Measurements from ENCODE around the gene SETD2. TPM values are rescaled to one million over a fixed set of nuclear protein-coding genes. Genes with fewer than 3 reads are reported as not detected.
"Not testable (repeated sequence)": the region's sequence is repeated elsewhere in the genome, so short reads cannot be mapped to it uniquely, and the experiment has no call there.

Gene SETD2
- total RNA-seq (19.5 and 36.0 TPM in 2 replicates), polyA plus RNA-seq (14.2 and 22.3 TPM in 2 replicates)

- H3K27me3 ChIP-seq = no peaks in the 10 kb centered on the region
- peak; percentile 96 to 97 for DNase-seq (ENCODE audit: low read depth in 1 of 2, low spot score in 1 of 2)
- TF ChIP-seq CTCF (IDR thresholded peaks at IDR 0.05; ENCODE audit: low read depth, low read length) = peak; percentile 34
- H3K36me3 ChIP-seq = no peaks in the 10 kb centered on the region
- peaks cover 13% of the 10 kb centered on the region for H3K4me1 ChIP-seq (ENCODE audit: low read depth)
- H3K4me3 ChIP-seq = peak within 1 kb of the TSS; percentile 98
- no peaks in the 10 kb centered on the region for H3K9me3 ChIP-seq (ENCODE audit: low read depth)
- H3K27ac ChIP-seq = peak within 1 kb of the TSS; percentile 98
These were observed at the start of gene SETD2 for GRCh38 chr3:47164007-47164881. Gene SETD2, minus strand, starts transcription at chr3:47164113. Its CDS starts 189 bp downstream, at chr3:47163924.

DNA sequence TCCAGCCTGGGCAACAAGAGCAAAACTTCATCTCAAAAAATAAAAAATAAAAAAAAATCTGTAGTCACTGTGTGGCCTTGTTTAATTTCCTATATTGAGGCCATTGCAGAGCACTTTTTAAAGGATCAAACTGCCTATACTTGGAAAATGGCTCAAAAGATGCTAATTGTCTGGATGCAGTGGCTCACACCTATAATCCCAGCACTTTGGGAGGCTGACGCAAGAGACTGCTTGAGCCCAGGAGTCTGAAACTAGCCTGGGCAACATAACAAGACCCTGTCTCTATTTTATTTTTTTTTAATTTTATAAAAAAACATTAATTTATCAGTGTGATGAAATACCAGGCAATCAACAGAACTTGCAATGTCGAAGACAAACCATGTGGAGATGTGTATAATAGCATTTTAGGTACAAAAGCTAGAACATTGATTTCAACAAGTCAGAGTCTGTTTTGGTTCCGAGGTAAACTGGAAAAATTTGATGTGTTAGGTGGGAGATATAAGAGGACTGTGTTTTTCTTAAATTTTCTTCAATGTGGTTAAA lies 47.0 kb upstream of the SETD2 start:
- Histone ChIP-seq H3K27me3 (no peaks in the 10 kb centered on the region), H3K36me3 (no peaks in the 10 kb centered on the region), H3K9me3 (ENCODE audit: low read depth) (no peaks in the 10 kb centered on the region), H3K27ac (no peak overlapping the region), H3K4me1 (ENCODE audit: low read depth) (no peaks in the 10 kb centered on the region), H3K4me3 (no peak overlapping the region)
- no peak for DNase-seq (ENCODE audit: low read depth in 1 of 2, low spot score in 1 of 2)
- TF ChIP-seq CTCF (IDR thresholded peaks at IDR 0.05; ENCODE audit: low read depth, low read length) = no peak

- not testable (repeated sequence) for H3K9me3 ChIP-seq (ENCODE audit: low read depth); H3K27ac ChIP-seq; H3K4me3 ChIP-seq
These were observed 42.1 kb upstream of the SETD2 start for GRCh38 chr3:47206022-47206421.

DNA sequence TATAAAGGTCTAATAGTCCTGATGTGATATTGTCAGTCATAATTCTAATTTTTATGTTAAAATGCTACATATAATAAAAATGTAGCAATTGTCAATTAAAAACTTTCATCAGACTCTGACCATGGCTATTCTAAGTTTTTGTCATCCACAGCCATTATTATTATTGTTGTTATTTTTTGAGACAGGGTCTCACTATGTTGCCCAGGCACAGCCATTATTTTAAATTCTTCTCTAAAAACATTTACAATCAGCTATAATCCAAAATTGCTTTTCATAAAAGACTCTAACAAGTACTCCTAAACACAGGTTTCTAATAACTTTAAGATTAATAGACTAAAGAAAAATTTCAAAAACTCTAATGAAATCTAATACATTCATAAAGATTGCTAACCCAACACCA lies 41.0 kb upstream of the SETD2 start:
- TF ChIP-seq CTCF (IDR thresholded peaks at IDR 0.05; ENCODE audit: low read depth, low read length) = no peak
- no peaks in the 10 kb centered on the region for H3K36me3 ChIP-seq
- H3K27ac ChIP-seq = no peak overlapping the region
- DNase-seq (ENCODE audit: low read depth in 1 of 2, low spot score in 1 of 2) = no peak
- H3K4me3 ChIP-seq = no peak overlapping the region
- H3K9me3 ChIP-seq (ENCODE audit: low read depth) = no peaks in the 10 kb centered on the region
- no peaks in the 10 kb centered on the region for H3K27me3 ChIP-seq
- no peaks in the 10 kb centered on the region for H3K4me1 ChIP-seq (ENCODE audit: low read depth)

More at GRCh38 chr3:47206022-47206421, 42.1 kb upstream of the SETD2 start:
- not testable (repeated sequence) for H3K36me3 ChIP-seq; DNase-seq (ENCODE audit: low read depth in 1 of 2, low spot score in 1 of 2); H3K27me3 ChIP-seq; H3K4me1 ChIP-seq (ENCODE audit: low read depth)

- DNase-seq (ENCODE audit: low read depth in 1 of 2, low spot score in 1 of 2) = no peak
- H3K27ac ChIP-seq = no peak overlapping the region
- no peak overlapping the region for H3K4me3 ChIP-seq
- no peaks in the 10 kb centered on the region for H3K27me3 ChIP-seq
- H3K36me3 ChIP-seq = no peaks in the 10 kb centered on the region
- TF ChIP-seq CTCF (IDR thresholded peaks at IDR 0.05; ENCODE audit: low read depth, low read length) = no peak
- no peaks in the 10 kb centered on the region for H3K4me1 ChIP-seq (ENCODE audit: low read depth)
- H3K9me3 ChIP-seq (ENCODE audit: low read depth) = no peaks in the 10 kb centered on the region
These were observed 38.6 kb upstream of the SETD2 start for GRCh38 chr3:47202542-47202941.

- H3K4me1 ChIP-seq (ENCODE audit: low read depth) = no peaks in the 10 kb centered on the region
- no peaks in the 10 kb centered on the region for H3K36me3 ChIP-seq
- no peak for TF ChIP-seq CTCF (IDR thresholded peaks at IDR 0.05; ENCODE audit: low read depth, low read length)
- no peaks in the 10 kb centered on the region for H3K27me3 ChIP-seq
- no peak for DNase-seq (ENCODE audit: low read depth in 1 of 2, low spot score in 1 of 2)
- H3K27ac ChIP-seq = no peak overlapping the region
- no peak overlapping the region for H3K4me3 ChIP-seq
- no peaks in the 10 kb centered on the region for H3K9me3 ChIP-seq (ENCODE audit: low read depth)
These were observed 33.4 kb upstream of the SETD2 start for GRCh38 chr3:47197287-47197686.
